Liver (tissue), 9 donors: ENCODE data around the gene RBMS3. TPM values are rescaled to one million over a fixed set of nuclear protein-coding genes. Genes with fewer than 3 reads are reported as not detected.

Experiments
- DNase-seq: peaks from one replicate; pipeline ENCODE4 v3.0.0-alpha.2; 2017; ENCODE audit warnings: low spot score
- H3K27ac ChIP-seq, 2 donors: one replicate each; pipeline ENCODE4 v1.7.0; 2013; ENCODE audit warnings: inconsistent platforms in 2 of 2, low read length in 2 of 2, control low read depth in 1 of 2, low read depth in 1 of 2, mild to moderate bottlenecking in 1 of 2
- H3K27me3 ChIP-seq, 4 donors: one replicate each; pipeline versions ENCODE4 v1.6.1 to v1.7.0; 2013; ENCODE audit warnings: low read length in 3 of 4, inconsistent platforms in 1 of 4, mild to moderate bottlenecking in 1 of 4, moderate library complexity in 1 of 4; ENCODE audit not compliant: control insufficient read depth in 4 of 4, insufficient read depth in 4 of 4
- H3K36me3 ChIP-seq, 4 donors: one replicate each; pipeline versions ENCODE4 v1.6.1 to v1.7.0; 2013; ENCODE audit warnings: low read length in 3 of 4, mild to moderate bottlenecking in 3 of 4, low read depth in 1 of 4, moderate library complexity in 1 of 4; ENCODE audit not compliant: control insufficient read depth in 4 of 4, insufficient read depth in 3 of 4
- H3K4me1 ChIP-seq, 4 donors: one replicate each; pipeline versions ENCODE4 v1.6.1 to v1.7.0; 2013; ENCODE audit warnings: low read length in 3 of 4, mild to moderate bottlenecking in 3 of 4, moderate library complexity in 1 of 4; ENCODE audit not compliant: control insufficient read depth in 4 of 4, insufficient read depth in 4 of 4
- H3K4me3 ChIP-seq, 3 donors: one replicate each; pipeline versions ENCODE4 v1.6.1 to v1.7.0; 2013; ENCODE audit warnings: low read length in 3 of 3, control low read depth in 1 of 3, low read depth in 1 of 3, mild to moderate bottlenecking in 1 of 3
- H3K9ac ChIP-seq, 2 donors: one replicate each; pipeline ENCODE4 v1.7.0; 2013; ENCODE audit warnings: low read length in 2 of 2, mild to moderate bottlenecking in 2 of 2, moderate library complexity in 2 of 2, control low read depth in 1 of 2, low read depth in 1 of 2
- H3K9me3 ChIP-seq, 4 donors: one replicate each; pipeline versions ENCODE4 v1.6.1 to v1.7.0; 2013; ENCODE audit warnings: low read length in 3 of 4; ENCODE audit not compliant: control insufficient read depth in 4 of 4
- CTCF ChIP-seq: fragments of 150-350 bp; IDR thresholded peaks from 2 replicates; pipeline ENCODE4 v1.5.1; 2017; ENCODE audit warnings: improper control_type of control experiment, low read depth, low read length; ENCODE audit not compliant: missing input control
- EGR1 ChIP-seq, 2 donors: IDR thresholded peaks; 2 replicates each; pipeline ENCODE4 v1.6.1; 2016 to 2018; ENCODE audit warnings: antibody characterized with exemption in 2 of 2, low read depth in 2 of 2
- FOXA1 ChIP-seq: IDR thresholded peaks from 2 replicates; pipeline ENCODE4 v1.6.1; 2016; ENCODE audit warnings: antibody characterized with exemption
- GABPA ChIP-seq, 2 donors: IDR thresholded peaks in 1 of 2; conservative IDR thresholded peaks in 1 of 2; 2 replicates each; pipeline ENCODE4 v1.6.1; 2016; ENCODE audit warnings: antibody characterized with exemption in 2 of 2, mild to moderate bottlenecking in 1 of 2, moderate library complexity in 1 of 2
- HNF4G ChIP-seq: IDR thresholded peaks from 2 replicates; pipeline ENCODE4 v1.6.1; 2016; ENCODE audit warnings: antibody characterized with exemption
- JUND ChIP-seq, 2 donors: IDR thresholded peaks; 2 replicates each; pipeline ENCODE4 v1.6.1; 2016; ENCODE audit warnings: antibody characterized with exemption in 2 of 2
- NR2F2 ChIP-seq: IDR thresholded peaks from 2 replicates; pipeline ENCODE4 v1.6.1; 2016; ENCODE audit warnings: antibody characterized with exemption
- RAD21 ChIP-seq, 2 donors: IDR thresholded peaks; 2 replicates each; pipeline ENCODE4 v1.6.1; 2016; ENCODE audit warnings: antibody characterized with exemption in 2 of 2, mild to moderate bottlenecking in 2 of 2
- REST ChIP-seq: IDR thresholded peaks from 2 replicates; pipeline ENCODE4 v1.6.1; 2016; ENCODE audit warnings: antibody characterized with exemption, mild to moderate bottlenecking
- RXRA ChIP-seq, 2 donors: IDR thresholded peaks; 2 replicates each; pipeline ENCODE4 v1.6.1; 2017 to 2018; ENCODE audit warnings: antibody characterized with exemption in 2 of 2, mild to moderate bottlenecking in 1 of 2
- SP1 ChIP-seq: IDR thresholded peaks from 2 replicates; pipeline ENCODE4 v1.6.1; 2018; ENCODE audit warnings: antibody characterized with exemption, mild to moderate bottlenecking
- TAF1 ChIP-seq: conservative IDR thresholded peaks from 2 replicates; pipeline ENCODE4 v1.6.1; 2016; ENCODE audit warnings: antibody characterized with exemption, mild to moderate bottlenecking
- ZBTB33 ChIP-seq: IDR thresholded peaks from 2 replicates; pipeline ENCODE4 v1.6.1; 2016; ENCODE audit warnings: antibody characterized with exemption
- WGBS: extraction: QIAGEN DNeasy Blood & Tissue Kit; methylation state at CpG from one replicate; pipeline ENCODE4 v1.1.7; 2013; 5-methylcytosine and 5-hydroxymethylcytosine counted together
- polyA plus RNA-seq, 2 donors: library from polyadenylated mRNA; stranded (reverse) in 1 of 2; unstranded in 1 of 2; fragments of 200-250 nt in 1 of 2; fragments of >200 nt in 1 of 2; fragmentation: Nextera tagmentation in 1 of 2; extraction: Ambion mirVana in 1 of 2; gene quantifications; one replicate each; pipeline versions ENCODE4 v1.2.1 to v1.2.3, GENCODE V29; 2013 to 2015
- total RNA-seq, 2 donors: library from RNA; depleted of rRNA; stranded (reverse); fragments of >200 nt; gene quantifications; one replicate each; pipeline ENCODE4 v1.2.3, GENCODE V29; 2014
- donor health status: healthy.
- donor health status: healthy.
- donor health status: healthy.
- donor health status: healthy.
- donor health status: healthy.

The RBMS3 gene
- total and polyA plus RNA-seq, 4 donors = 1.2 to 14.9 (median 9.3) TPM

- no peak for TF ChIP-seq REST
Measured at GRCh38 chr3:29926378-29926777, 645.5 kb downstream of the RBMS3 start (continued).

GRCh38 chr3:29932696-29933325 is 651.9 kb downstream of the RBMS3 start:
- Histone ChIP-seq H3K4me3 (no peak overlapping the region), H3K27ac (no peak overlapping the region), H3K9me3 (no peaks in the 10 kb centered on the region), H3K27me3 (no peaks in the 10 kb centered on the region), H3K36me3 (no peaks in the 10 kb centered on the region), H3K9ac (no peak overlapping the region), H3K4me1 (no peaks in the 10 kb centered on the region)
- no peak for TF ChIP-seq CTCF
- WGBS = 89% methylated on average over 2 of the region's 2 CpGs
- no peak for DNase-seq

- Histone ChIP-seq H3K9me3 (no peaks in the 10 kb centered on the region), H3K9ac (no peak overlapping the region), H3K4me3 (no peak overlapping the region), H3K27me3 (no peaks in the 10 kb centered on the region), H3K4me1 (no peaks in the 10 kb centered on the region), H3K27ac (no peak overlapping the region), H3K36me3 (no peaks in the 10 kb centered on the region)
- 58% methylated on average over 3 of the region's 3 CpGs for WGBS
- DNase-seq = no peak
- TF ChIP-seq RXRA (IDR thresholded peaks at IDR 0.05) = no peak
- TF ChIP-seq JUND (IDR thresholded peaks at IDR 0.05) = no peak
- TF ChIP-seq GABPA (IDR thresholded peaks at IDR 0.05 in 1 of 2, conservative IDR thresholded peaks at IDR 0.05 in 1 of 2) = no peak
- TF ChIP-seq CTCF = no peak
- no peak for TF ChIP-seq RAD21 (IDR thresholded peaks at IDR 0.05)
- no peak for TF ChIP-seq SP1
- TF ChIP-seq EGR1 (IDR thresholded peaks at IDR 0.05; ENCODE audit: low read depth in 2 of 2) = no peak
- no peak for TF ChIP-seq ZBTB33
- TF ChIP-seq FOXA1 = no peak
- TF ChIP-seq HNF4G = no peak
- TF ChIP-seq REST = no peak
- TF ChIP-seq TAF1 = no peak
- TF ChIP-seq NR2F2 = no peak
Measured at GRCh38 chr3:29933802-29934490, 653.1 kb downstream of the RBMS3 start.
